GM12878 (cell line): ENCODE data around the gene UBE2Q2. TPM values are rescaled to one million over a fixed set of nuclear protein-coding genes. Genes with fewer than 3 reads are reported as not detected.

Source experiments
- CREB1 ChIP-seq: IDR thresholded peaks from 2 replicates; pipeline ENCODE4 v1.6.1; 2012; ENCODE audit warnings: low read depth, mild to moderate bottlenecking, inconsistent platforms
- HDAC6 ChIP-seq: fragments of 200-600 bp; sonication (generic); IDR thresholded peaks from one replicate; pipeline ENCODE4 v1.8.0; 2017; ENCODE audit warnings: antibody characterized with exemption; ENCODE audit not compliant: unreplicated experiment
- MEF2A ChIP-seq: IDR thresholded peaks from 2 replicates; pipeline ENCODE4 v1.6.1; 2011; ENCODE audit warnings: low read depth, mild to moderate bottlenecking, low read length, moderate library complexity; ENCODE audit not compliant: insufficient read depth
- POLR2AphosphoS2 ChIP-seq: IDR thresholded peaks from 2 replicates; pipeline ENCODE4 v1.6.1; 2011; ENCODE audit warnings: low read depth, mild to moderate bottlenecking, low read length, improper control_type of control experiment, moderate library complexity
- SRF ChIP-seq, 2 experiments: IDR thresholded peaks; 2 replicates each; pipeline ENCODE4 v1.6.1; 2011; ENCODE audit warnings: low read depth in 2 of 2, low read length in 2 of 2, mild to moderate bottlenecking in 1 of 2, moderate library complexity in 1 of 2
- TAF1 ChIP-seq: IDR thresholded peaks from 2 replicates; pipeline ENCODE4 v1.6.1; 2011; ENCODE audit warnings: mild to moderate bottlenecking, low read depth, low read length, borderline replicate concordance
- polyA plus RNA-seq, 11 experiments: library from polyadenylated mRNA; depleted of rRNA in 4 of 11; unstranded in 6 of 11; stranded (reverse) in 5 of 11; fragments of >200 nt; fragmentation: Nextera tagmentation in 4 of 11; fragmentation: Illumina TruSeq in 1 of 11; extraction: Ambion mirVana in 4 of 11; extraction: Trizol in 1 of 11; gene quantifications; 1 replicate in 1 of 11; 2 replicates in 10 of 11; pipeline versions ENCODE4 v1.2.1 to v1.2.3, GENCODE V29; 2011 to 2016; ENCODE audit warnings: inconsistent platforms in 2 of 11, missing spikeins in 2 of 11, low read depth in 1 of 11
- total RNA-seq, 4 experiments: library from RNA; depleted of rRNA in 3 of 4; stranded (reverse); fragments of >200 nt in 3 of 4; fragmentation: Illumina TruSeq in 1 of 4; extraction: Trizol in 1 of 4; gene quantifications; 2 replicates each; pipeline versions ENCODE4 v1.2.1 to v1.2.3, GENCODE V29; 2013 to 2021
- TF ChIP-seq, protein P1 (sequence below): fragments of 450-650 bp; IDR thresholded peaks from 2 replicates; pipeline ENCODE4 v1.6.1; 2017; ENCODE audit warnings: mild to moderate bottlenecking, low read depth, inconsistent platforms; ENCODE audit not compliant: poor library complexity, severe bottlenecking
- TF ChIP-seq, protein P2 (sequence below): fragments of 450-650 bp; IDR thresholded peaks from 2 replicates; pipeline ENCODE4 v1.6.1; 2018; ENCODE audit warnings: borderline replicate concordance, mild to moderate bottlenecking; ENCODE audit not compliant: partially characterized antibody
- TF ChIP-seq, protein P3 (sequence below): fragments of 450-650 bp; formaldehyde crosslinking; IDR thresholded peaks from 2 replicates; pipeline ENCODE4 v1.4.0; 2022; ENCODE audit warnings: mild to moderate bottlenecking, moderate library complexity

UBE2Q2 gene
- total and polyA plus RNA-seq, 10 of the 15 experiments (the other 5 are each of a cell fraction or from before 2014, with no cell fraction given) = 11.1 to 31.9 (median 21.6) TPM

- TF ChIP-seq, protein P1, sequence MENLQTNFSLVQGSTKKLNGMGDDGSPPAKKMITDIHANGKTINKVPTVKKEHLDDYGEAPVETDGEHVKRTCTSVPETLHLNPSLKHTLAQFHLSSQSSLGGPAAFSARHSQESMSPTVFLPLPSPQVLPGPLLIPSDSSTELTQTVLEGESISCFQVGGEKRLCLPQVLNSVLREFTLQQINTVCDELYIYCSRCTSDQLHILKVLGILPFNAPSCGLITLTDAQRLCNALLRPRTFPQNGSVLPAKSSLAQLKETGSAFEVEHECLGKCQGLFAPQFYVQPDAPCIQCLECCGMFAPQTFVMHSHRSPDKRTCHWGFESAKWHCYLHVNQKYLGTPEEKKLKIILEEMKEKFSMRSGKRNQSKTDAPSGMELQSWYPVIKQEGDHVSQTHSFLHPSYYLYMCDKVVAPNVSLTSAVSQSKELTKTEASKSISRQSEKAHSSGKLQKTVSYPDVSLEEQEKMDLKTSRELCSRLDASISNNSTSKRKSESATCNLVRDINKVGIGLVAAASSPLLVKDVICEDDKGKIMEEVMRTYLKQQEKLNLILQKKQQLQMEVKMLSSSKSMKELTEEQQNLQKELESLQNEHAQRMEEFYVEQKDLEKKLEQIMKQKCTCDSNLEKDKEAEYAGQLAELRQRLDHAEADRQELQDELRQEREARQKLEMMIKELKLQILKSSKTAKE = no peak
- TF ChIP-seq CREB1 (no peak), TAF1 (no peak), MEF2A (no peak), POLR2AphosphoS2 (no peak), SRF (IDR thresholded peaks at IDR 0.05; ENCODE audit: low read depth in 2 of 2, low read length in 2 of 2) (no peak), HDAC6 (no peak)
- TF ChIP-seq, protein P2, sequence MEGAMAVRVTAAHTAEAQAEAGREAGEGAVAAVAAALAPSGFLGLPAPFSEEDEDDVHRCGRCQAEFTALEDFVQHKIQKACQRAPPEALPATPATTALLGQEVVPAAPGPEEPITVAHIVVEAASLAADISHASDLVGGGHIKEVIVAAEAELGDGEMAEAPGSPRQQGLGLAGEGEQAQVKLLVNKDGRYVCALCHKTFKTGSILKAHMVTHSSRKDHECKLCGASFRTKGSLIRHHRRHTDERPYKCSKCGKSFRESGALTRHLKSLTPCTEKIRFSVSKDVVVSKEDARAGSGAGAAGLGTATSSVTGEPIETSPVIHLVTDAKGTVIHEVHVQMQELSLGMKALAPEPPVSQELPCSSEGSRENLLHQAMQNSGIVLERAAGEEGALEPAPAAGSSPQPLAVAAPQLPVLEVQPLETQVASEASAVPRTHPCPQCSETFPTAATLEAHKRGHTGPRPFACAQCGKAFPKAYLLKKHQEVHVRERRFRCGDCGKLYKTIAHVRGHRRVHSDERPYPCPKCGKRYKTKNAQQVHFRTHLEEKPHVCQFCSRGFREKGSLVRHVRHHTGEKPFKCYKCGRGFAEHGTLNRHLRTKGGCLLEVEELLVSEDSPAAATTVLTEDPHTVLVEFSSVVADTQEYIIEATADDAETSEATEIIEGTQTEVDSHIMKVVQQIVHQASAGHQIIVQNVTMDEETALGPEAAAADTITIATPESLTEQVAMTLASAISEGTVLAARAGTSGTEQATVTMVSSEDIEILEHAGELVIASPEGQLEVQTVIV = no peak
- TF ChIP-seq, protein P3, sequence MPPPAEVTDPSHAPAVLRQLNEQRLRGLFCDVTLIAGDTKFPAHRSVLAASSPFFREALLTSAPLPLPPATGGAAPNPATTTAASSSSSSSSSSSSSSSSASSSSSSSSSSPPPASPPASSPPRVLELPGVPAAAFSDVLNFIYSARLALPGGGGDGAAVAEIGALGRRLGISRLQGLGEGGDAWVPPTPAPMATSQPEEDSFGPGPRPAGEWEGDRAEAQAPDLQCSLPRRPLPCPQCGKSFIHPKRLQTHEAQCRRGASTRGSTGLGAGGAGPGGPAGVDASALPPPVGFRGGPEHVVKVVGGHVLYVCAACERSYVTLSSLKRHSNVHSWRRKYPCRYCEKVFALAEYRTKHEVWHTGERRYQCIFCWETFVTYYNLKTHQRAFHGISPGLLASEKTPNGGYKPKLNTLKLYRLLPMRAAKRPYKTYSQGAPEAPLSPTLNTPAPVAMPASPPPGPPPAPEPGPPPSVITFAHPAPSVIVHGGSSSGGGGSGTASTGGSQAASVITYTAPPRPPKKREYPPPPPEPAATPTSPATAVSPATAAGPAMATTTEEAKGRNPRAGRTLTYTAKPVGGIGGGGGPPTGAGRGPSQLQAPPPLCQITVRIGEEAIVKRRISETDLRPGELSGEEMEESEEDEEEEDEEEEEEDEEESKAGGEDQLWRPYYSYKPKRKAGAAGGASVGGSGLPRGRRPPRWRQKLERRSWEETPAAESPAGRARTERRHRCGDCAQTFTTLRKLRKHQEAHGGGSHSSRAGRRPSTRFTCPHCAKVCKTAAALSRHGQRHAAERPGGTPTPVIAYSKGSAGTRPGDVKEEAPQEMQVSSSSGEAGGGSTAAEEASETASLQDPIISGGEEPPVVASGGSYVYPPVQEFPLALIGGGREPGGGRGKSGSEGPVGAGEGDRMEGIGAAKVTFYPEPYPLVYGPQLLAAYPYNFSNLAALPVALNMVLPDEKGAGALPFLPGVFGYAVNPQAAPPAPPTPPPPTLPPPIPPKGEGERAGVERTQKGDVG (CRISPR knock-in tag) = no peak
These were observed 14.6 kb downstream of the UBE2Q2 start (continued) for GRCh38 chr15:75857886-75858285.
